Measurements from ENCODE around the gene APOBEC3G.
"Not testable (repeated sequence)": the region's sequence is repeated elsewhere in the genome, so short reads cannot be mapped to it uniquely, and the experiment has no call there.

- TF ChIP-seq POLR2A, EP300 (IDR thresholded peaks at IDR 0.05): not testable (repeated sequence)
- TF ChIP-seq, protein P1, sequence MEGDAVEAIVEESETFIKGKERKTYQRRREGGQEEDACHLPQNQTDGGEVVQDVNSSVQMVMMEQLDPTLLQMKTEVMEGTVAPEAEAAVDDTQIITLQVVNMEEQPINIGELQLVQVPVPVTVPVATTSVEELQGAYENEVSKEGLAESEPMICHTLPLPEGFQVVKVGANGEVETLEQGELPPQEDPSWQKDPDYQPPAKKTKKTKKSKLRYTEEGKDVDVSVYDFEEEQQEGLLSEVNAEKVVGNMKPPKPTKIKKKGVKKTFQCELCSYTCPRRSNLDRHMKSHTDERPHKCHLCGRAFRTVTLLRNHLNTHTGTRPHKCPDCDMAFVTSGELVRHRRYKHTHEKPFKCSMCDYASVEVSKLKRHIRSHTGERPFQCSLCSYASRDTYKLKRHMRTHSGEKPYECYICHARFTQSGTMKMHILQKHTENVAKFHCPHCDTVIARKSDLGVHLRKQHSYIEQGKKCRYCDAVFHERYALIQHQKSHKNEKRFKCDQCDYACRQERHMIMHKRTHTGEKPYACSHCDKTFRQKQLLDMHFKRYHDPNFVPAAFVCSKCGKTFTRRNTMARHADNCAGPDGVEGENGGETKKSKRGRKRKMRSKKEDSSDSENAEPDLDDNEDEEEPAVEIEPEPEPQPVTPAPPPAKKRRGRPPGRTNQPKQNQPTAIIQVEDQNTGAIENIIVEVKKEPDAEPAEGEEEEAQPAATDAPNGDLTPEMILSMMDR (IDR thresholded peaks at IDR 0.05) = not testable (repeated sequence)
Observed at GRCh38 chr22:39061951-39062350, 15.1 kb upstream of the APOBEC3G start.
